ENCODE measurements around the gene SERPINB12.

DNA sequence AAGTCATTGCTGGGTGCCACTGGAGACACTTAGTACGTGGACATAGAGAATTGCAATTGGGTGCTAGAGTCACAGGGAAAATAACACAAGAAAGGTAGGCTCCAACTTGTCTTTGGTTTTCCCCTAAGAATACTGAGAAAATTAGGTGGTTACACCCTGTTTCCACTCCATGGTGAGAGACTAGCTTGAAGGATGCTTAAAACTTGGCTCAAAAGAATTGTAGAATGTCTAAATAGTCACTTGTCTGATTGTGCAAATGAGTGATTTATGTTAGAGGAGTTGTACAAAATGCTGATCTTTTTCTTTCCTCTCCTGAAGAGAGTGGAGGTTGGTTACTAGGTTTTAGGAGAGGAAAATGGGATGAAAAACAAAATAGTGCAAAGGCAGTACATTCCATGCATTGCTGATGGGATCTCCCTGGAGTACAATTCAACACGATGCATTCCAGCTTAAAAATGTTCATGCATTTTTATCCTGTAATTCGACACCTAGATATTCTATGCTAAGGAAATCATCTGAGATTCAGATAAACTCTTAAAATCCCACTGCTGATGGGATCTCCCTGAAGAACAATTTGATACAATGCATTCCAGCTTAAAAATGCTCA, 2.2 kb upstream of the SERPINB12 start:
- no peak for TF ChIP-seq EZH2 (IDR thresholded peaks at IDR 0.05; ENCODE audit: insufficient read depth, poor library complexity, severe bottlenecking)
- TF ChIP-seq EZH2phosphoT487 (IDR thresholded peaks at IDR 0.05; ENCODE audit: insufficient read depth, low read depth) = no peak

All from GM23248 (cell line).